ENCODE measurements around the gene LMOD1. TPM values are rescaled to one million over a fixed set of nuclear protein-coding genes. Genes with fewer than 3 reads are reported as not detected.
"Not testable (repeated sequence)": the region's sequence is repeated elsewhere in the genome, so short reads cannot be mapped to it uniquely, and the experiment has no call there.

The LMOD1 gene
- total RNA-seq, 1 donor from 2014 or later: 0.26 TPM

DNA sequence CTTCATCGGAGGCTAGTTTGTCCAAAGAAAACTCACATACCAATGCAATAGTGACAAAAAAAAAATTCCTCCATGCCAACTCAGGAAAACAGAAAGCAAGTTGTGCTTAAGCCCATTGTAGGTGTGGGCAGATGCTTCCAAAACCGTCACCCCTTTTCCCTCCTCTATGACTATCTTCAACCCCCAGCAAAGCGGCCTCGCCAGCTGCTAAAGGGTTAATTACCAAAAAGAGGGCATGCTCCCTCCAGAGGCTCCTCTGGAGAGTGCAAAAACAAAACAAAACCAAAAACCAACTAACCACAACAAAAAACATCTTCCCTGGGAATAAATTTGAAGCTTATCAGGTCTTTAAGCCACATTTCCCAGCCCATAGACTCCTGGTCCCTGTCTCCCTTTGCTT, 1.2 kb downstream of the LMOD1 start:
- peak; percentile 25 for TF ChIP-seq CTCF (IDR thresholded peaks at IDR 0.05; ENCODE audit: insufficient read depth, low read length, severe bottlenecking)
- H3K36me3 ChIP-seq (ENCODE audit: control insufficient read depth, insufficient read depth, low read length): no peaks in the 10 kb centered on the region
- peaks cover 11% of the 10 kb centered on the region for H3K27me3 ChIP-seq (ENCODE audit: control insufficient read depth, insufficient read depth, low read length)
- FAIRE-seq (no peak), DNase-seq (ENCODE audit: low read depth) (no peak)
- H3K4me3 ChIP-seq (ENCODE audit: low read depth, low read length): no peak overlapping the region

DNA sequence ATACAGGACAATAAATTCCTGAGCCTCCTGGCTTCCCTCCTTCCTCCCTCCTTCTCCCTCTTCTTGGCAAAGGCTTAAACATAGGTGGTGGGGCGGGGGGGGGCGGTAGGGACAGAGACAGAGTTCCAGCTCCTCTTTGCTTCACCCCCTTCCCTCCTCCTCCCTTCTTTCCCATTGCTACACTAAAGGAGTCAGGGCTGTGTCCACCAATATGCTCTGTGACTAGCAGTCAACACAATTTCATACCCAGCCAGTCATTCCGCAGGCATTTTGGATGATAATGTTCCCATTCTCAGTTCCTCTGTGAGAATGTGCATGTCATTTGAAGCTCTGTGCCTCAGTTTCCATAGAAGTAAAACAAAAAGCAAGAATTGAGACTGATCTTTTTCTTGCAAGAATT, 1.7 kb downstream of the LMOD1 start:
- Histone ChIP-seq H3K4me3 (ENCODE audit: low read depth, low read length) (no peak overlapping the region), H3K36me3 (ENCODE audit: control insufficient read depth, insufficient read depth, low read length) (no peaks in the 10 kb centered on the region), H3K27me3 (ENCODE audit: control insufficient read depth, insufficient read depth, low read length) (peaks cover 11% of the 10 kb centered on the region)
- DNase-seq (ENCODE audit: low read depth): no peak
- TF ChIP-seq CTCF (IDR thresholded peaks at IDR 0.05; ENCODE audit: insufficient read depth, low read length, severe bottlenecking): no peak
- no peak for FAIRE-seq

GRCh38 chr1:201944002-201944401, 2.3 kb downstream of the LMOD1 start:
- Histone ChIP-seq H3K4me3 (ENCODE audit: low read depth, low read length) (no peak overlapping the region), H3K36me3 (ENCODE audit: control insufficient read depth, insufficient read depth, low read length) (no peaks in the 10 kb centered on the region), H3K27me3 (ENCODE audit: control insufficient read depth, insufficient read depth, low read length) (peaks cover 11% of the 10 kb centered on the region)
- FAIRE-seq: no peak
- TF ChIP-seq CTCF (IDR thresholded peaks at IDR 0.05; ENCODE audit: insufficient read depth, low read length, severe bottlenecking): no peak
- no peak for DNase-seq (ENCODE audit: low read depth)

- DNase-seq (ENCODE audit: low read depth): no peak
Measured at GRCh38 chr1:201942129-201942495, 4.2 kb downstream of the LMOD1 start.

DNA sequence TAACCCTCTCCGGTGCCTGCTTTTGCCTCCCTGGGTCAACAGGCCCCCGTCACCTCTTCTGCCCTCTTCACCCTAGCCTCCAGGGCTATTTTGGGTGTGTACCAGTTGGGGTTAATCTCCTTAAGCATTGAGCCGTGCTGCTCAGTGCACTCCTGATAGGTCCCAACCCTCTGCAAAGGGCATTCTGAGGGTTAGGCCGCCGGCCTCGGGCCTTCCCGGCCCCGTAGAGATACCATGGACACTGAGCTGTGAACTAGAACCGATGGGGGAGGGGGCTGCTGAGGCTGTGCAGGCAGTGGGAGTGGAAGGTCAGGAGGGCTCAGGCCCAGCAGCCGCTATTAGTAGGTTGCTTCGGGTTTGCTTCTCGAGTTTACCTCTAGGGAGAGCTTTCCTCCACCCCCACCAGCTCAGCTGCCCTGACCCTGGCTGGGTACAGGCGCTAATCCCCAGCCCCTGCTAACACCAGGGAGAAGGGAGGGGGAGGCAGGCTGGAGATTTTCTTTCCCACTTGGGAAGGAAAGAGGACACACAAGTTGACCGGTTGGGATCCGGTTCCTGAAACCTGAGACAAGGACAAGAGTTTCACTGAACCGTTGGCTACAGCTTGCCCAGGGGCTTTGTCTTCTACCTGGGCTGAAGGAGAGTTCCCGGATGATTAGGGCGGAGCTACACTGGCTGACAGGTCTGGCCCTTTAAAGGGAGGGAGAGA, 4.8 kb downstream of the LMOD1 start:
- no peak overlapping the region for H3K4me3 ChIP-seq (ENCODE audit: low read depth, low read length)
- FAIRE-seq (no peak), DNase-seq (ENCODE audit: low read depth) (no peak)

More at GRCh38 chr1:201942129-201942495, 4.2 kb downstream of the LMOD1 start:
- Histone ChIP-seq H3K4me3 (ENCODE audit: low read depth, low read length) (no peak overlapping the region), H3K36me3 (ENCODE audit: control insufficient read depth, insufficient read depth, low read length) (no peaks in the 10 kb centered on the region), H3K27me3 (ENCODE audit: control insufficient read depth, insufficient read depth, low read length) (peaks cover 8% of the 10 kb centered on the region)
- TF ChIP-seq CTCF (IDR thresholded peaks at IDR 0.05; ENCODE audit: insufficient read depth, low read length, severe bottlenecking): no peak
- no peak for FAIRE-seq

GRCh38 chr1:201940316-201940715, 6.0 kb downstream of the LMOD1 start:
- DNase-seq (ENCODE audit: low read depth); H3K36me3 ChIP-seq (ENCODE audit: control insufficient read depth, insufficient read depth, low read length); FAIRE-seq; H3K4me3 ChIP-seq (ENCODE audit: low read depth, low read length); H3K27me3 ChIP-seq (ENCODE audit: control insufficient read depth, insufficient read depth, low read length): not testable (repeated sequence)

More for the DNA sequence above, 4.8 kb downstream of the LMOD1 start:
- Histone ChIP-seq H3K36me3 (ENCODE audit: control insufficient read depth, insufficient read depth, low read length) (no peaks in the 10 kb centered on the region), H3K27me3 (ENCODE audit: control insufficient read depth, insufficient read depth, low read length) (peaks cover 8% of the 10 kb centered on the region)
- no peak for TF ChIP-seq CTCF (IDR thresholded peaks at IDR 0.05; ENCODE audit: insufficient read depth, low read length, severe bottlenecking)
